ENCODE results near the gene PKNOX1. TPM values are rescaled to one million over a fixed set of nuclear protein-coding genes. Genes with fewer than 3 reads are reported as not detected.
"Not testable (repeated sequence)": the region's sequence is repeated elsewhere in the genome, so short reads cannot be mapped to it uniquely, and the experiment has no call there.

The PKNOX1 gene
- total RNA-seq, 1 donor from 2014 or later: 18.9 TPM

- DNase-seq: no peak
Observed at GRCh38 chr21:42986125-42986783, 11.9 kb downstream of the PKNOX1 start.

DNA sequence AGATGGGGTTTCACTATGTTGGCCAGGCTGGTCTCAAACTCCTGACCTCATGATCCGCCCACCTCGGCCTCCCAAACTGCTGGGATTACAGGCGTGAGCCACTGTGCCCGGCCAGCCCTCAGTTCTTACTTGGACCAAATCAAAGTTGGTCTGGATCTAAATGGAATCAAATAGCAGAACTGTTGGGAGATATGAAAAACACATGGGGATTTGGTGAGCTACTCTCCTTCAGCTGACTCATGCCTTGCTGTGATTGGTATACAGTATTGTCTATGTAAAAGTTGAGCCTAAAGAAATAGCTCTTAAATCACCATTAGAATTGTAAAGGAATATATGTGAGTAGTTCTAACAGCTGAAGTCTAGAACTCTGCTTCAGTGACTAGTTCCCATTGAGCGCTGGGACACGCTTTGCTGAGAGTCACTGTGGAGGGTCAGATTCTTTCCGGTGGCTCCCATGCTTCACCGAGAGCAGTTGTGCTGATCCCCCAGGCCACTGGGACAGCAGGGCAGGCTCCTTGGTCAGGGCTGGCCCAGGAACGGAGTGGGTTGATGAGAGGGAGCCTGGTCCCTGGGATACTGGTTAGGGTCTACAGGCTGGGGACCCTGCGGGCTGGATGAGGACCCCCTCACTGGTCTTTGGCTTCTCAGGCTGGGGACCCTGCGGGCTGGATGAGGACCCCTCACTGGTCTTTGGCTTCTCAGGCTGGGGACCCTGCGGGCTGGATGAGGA lies 14.0 kb downstream of the PKNOX1 start:
- DNase-seq: no peak

GRCh38 chr21:42989370-42989769 lies 15.0 kb downstream of the PKNOX1 start:
- DNase-seq: not testable (repeated sequence)

- no peak for DNase-seq
Observed at GRCh38 chr21:42989816-42990650, 15.7 kb downstream of the PKNOX1 start.

GRCh38 chr21:42991992-42992740 lies 17.8 kb downstream of the PKNOX1 start:
- no peak for DNase-seq

- no peak for DNase-seq
Observed at GRCh38 chr21:42993051-42993712, 18.8 kb downstream of the PKNOX1 start.

DNA sequence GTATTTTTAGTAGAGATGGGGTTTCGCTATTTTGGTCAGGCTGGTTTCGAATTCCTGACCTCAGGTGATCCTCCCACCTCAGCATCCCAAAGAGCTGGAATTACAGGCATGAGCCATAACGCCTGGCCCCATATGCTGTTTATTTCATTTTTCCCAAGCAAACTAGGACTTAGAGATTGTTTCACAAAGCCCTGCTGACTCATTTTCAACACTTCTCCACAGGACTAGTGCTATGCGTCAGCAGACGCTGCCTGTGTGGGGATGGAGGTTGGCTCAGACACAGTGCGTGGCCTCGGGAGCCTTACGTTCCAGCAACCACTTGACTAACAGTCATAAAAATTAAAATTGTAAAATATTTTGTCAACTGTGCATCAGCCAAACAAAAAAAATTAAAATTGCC lies 22.7 kb downstream of the PKNOX1 start:
- DNase-seq: peak; percentile 54

DNA sequence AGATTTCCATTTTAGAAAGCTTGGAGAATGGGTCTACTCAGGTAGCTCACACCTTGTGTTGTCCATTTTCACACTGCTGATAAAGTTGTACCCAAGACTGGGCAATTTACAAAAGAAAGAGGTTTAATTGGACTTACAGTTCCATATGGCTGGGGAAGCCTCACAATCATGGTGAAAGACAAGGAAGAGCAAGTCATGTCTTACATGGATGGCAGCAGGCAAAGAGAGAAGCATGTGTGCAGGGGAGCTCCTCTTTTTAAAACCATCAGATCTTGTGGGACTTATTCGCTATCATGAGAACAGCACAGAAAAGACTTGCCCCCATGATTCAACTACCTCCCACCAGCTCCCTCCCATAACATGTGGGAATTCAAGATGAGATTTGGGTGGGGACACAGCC lies 23.6 kb downstream of the PKNOX1 start:
- not testable (repeated sequence) for DNase-seq

- DNase-seq: not testable (repeated sequence)
Observed at GRCh38 chr21:42999152-42999551, 24.8 kb downstream of the PKNOX1 start.

DNA sequence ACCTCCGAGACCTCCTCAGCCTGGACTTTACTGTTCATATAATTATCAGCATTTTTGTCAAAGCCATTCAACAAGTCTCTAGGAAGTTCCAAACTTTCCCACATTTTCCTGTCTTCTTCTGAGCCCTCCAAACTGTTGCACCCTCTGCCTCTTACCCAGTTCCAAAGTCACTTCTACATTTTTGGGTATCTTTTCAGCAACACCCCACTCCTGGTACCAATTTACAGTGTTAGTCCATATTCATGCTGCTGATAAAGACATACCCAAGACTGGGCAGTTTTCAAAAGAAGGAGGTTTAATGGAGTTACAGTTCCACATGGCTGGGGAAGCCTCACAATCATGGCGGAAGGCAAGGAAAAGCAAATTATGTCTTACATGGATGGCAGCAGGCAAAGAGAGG lies 25.7 kb downstream of the PKNOX1 start:
- DNase-seq: not testable (repeated sequence)

GRCh38 chr21:43001316-43001715 lies 27.0 kb downstream of the PKNOX1 start:
- DNase-seq: peak; percentile 15

DNA sequence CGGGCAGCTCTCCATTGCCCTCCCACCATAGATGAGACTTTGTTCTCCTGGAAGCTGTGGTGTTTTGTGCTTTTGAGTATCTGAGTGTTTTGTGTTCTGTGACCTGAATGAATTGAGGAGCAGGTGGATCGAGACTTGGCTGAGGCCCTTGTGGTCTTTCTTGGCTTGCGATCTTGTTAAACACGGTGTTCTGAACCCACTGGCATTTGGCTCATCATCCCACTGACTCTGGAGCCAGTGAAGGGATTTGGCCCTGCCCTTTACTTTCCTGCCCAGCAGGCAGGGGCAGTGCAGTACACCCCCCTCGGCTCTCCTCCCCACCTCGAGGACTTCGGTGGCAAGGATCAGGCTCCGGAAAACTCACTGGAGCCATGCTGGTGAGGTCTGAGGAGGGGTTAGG lies 30.6 kb downstream of the PKNOX1 start:
- no peak for DNase-seq

DNA sequence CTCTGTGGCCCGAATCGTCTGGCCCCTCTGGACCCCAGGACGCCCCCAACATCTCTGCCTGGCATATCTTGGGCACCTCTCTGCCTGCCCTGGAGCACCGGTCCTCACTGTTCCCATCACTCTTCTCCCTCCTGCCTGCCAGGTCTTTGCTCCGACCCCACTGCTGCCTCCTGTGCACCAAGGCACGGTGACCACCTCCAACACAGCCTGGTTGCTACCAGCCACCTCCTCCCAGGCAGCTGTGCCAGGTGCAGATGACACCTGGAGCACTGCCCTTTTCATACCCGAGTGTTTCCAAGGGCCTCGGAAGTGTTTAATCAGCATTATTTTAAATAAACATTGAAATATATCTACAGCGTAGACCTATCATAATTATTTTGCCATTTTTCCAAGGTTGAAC lies 31.3 kb downstream of the PKNOX1 start:
- no peak for DNase-seq

- DNase-seq: not testable (repeated sequence)
Observed at GRCh38 chr21:43006051-43006873, 31.9 kb downstream of the PKNOX1 start.

- no peak for DNase-seq
Observed at GRCh38 chr21:43006874-43007208, 32.5 kb downstream of the PKNOX1 start.

DNA sequence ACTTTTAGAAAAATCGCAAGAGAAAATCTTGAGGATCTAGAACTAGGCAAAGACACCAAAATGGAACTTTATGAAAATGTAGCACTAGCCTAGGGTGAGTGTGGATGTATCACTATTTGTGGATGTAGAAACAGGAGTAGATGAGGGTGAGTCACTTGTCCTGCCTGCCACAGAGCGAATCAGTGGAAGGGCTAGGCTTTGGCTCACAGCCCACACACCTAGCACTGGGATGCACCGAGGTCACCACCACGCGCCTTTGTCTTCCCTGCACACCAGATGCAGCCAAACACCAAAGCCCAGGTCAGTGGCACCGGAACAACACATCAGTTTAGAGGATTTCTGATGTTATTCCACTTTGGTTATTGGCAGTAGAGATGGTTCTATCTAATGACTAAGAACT lies 38.2 kb downstream of the PKNOX1 start:
- DNase-seq: no peak

DNA sequence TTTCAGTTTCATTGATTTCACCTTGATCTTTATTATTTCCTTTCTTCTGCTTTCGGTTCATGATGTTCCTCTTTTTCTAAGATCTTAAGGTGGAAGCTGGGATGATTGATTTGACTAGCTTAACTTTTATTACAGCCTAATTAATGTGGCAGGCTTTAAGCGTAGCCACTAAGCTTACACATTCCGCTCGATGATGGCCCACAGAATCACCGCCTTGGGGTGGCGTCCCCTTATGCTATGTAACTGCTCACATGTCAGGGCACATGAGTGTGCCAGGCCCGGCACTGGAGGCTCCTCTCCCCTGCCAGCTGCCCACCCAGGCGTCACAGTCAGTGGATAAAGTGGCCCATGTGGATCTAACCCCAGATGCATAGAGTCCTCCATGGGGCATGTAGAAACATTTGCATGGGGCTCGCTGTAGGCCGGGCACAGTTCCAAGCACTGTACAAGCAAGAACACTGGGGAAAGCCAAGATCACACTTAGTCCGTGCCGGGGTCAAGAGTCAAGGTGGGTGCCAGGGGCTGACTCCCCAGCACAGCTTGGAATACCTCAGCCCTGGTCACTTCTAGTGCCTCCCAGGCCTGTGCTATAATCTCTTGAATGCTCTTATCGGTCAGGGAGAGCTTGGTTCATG lies 41.7 kb downstream of the PKNOX1 start:
- DNase-seq: no peak

DNA sequence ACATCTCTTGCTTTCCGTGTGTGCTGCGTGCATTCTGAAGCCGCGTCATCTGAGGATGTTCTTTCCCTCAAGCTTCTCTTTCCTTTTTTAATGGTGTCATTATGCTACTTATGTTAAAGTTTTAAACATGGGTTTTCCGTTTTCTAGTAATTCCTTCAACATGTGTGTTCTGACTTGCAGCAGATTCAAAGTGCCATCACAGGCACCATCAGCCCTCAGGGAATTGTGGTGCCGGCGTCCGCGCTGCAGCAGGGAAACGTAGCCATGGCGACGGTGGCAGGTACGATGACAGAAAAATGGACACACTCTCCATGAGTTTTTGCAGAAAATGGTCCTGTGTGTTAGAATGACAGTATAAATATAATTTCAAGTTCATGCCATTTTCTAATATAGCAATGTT lies 42.4 kb downstream of the PKNOX1 start:
- no peak for DNase-seq

DNA sequence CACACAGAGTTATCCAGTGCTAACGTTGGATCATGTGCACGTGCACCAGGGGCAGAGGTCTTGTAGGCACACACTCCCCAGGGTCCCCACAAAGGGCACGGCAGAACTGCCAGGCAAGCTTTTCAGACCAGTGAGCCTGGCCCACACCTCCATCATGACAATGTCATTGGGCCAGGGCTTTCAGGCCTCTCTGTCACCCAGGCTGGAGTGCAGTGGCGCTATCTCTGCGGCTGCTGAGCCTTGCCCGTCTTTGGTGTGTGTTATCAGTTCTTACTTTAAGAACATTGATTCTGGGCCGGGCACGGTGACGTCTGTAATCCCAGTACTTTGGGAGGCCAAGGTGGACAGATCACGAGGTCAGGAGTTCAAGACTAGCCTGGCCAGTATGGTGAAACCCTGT lies 44.2 kb downstream of the PKNOX1 start:
- no peak for DNase-seq

GRCh38 chr21:43020177-43020576 lies 45.8 kb downstream of the PKNOX1 start:
- no peak for DNase-seq

GRCh38 chr21:43020771-43021170 lies 46.4 kb downstream of the PKNOX1 start:
- DNase-seq: no peak
